H9 (cell line): Measurements from ENCODE around the gene HMGB1. TPM values are rescaled to one million over a fixed set of nuclear protein-coding genes. Genes with fewer than 3 reads are reported as not detected.

Source experiments
- DNase-seq: peaks from one replicate; pipeline ENCODE4 v3.0.0-alpha.2; 2017
- H2AFZ ChIP-seq: one replicate; pipeline ENCODE4 v1.6.1; 2013; ENCODE audit warnings: mild to moderate bottlenecking, low read length, control low read depth, moderate library complexity
- H2AK5ac ChIP-seq: 2 replicates; pipeline ENCODE4 v1.6.1; 2013; ENCODE audit warnings: low read length, control low read depth, mixed read lengths; ENCODE audit not compliant: insufficient read length
- H2BK120ac ChIP-seq: one replicate; pipeline ENCODE4 v1.6.1; 2013; ENCODE audit warnings: low read depth, mild to moderate bottlenecking, low read length, control low read depth, inconsistent platforms; ENCODE audit not compliant: poor library complexity, severe bottlenecking
- H2BK12ac ChIP-seq: 2 replicates; pipeline ENCODE4 v1.6.1; 2013; ENCODE audit warnings: low read length, control low read depth, mixed read lengths, low read depth; ENCODE audit not compliant: insufficient read length
- H2BK15ac ChIP-seq: 2 replicates; pipeline ENCODE4 v1.6.1; 2013; ENCODE audit warnings: low read depth, low read length, control low read depth
- H2BK20ac ChIP-seq: one replicate; pipeline ENCODE4 v1.6.1; 2013; ENCODE audit warnings: low read depth, mild to moderate bottlenecking, low read length, control low read depth, inconsistent platforms; ENCODE audit not compliant: poor library complexity, severe bottlenecking
- H2BK5ac ChIP-seq: 2 replicates; pipeline ENCODE4 v1.6.1; 2013; ENCODE audit warnings: low read length, control low read depth, mixed read lengths; ENCODE audit not compliant: insufficient read length
- H3K14ac ChIP-seq: 2 replicates; pipeline ENCODE4 v1.6.1; 2013; ENCODE audit warnings: low read length, control low read depth; ENCODE audit not compliant: insufficient read depth
- H3K18ac ChIP-seq: 2 replicates; pipeline ENCODE4 v1.6.1; 2013; ENCODE audit warnings: low read depth, mild to moderate bottlenecking, mixed read lengths, low read length, control low read depth; ENCODE audit not compliant: insufficient read length
- H3K23ac ChIP-seq: 2 replicates; pipeline ENCODE4 v1.6.1; 2013; ENCODE audit warnings: low read length, control low read depth, mixed read lengths, low read depth; ENCODE audit not compliant: insufficient read length
- H3K23me2 ChIP-seq: 2 replicates; pipeline ENCODE4 v1.6.1; 2013; ENCODE audit warnings: low read depth, mild to moderate bottlenecking, mixed read lengths, low read length, control low read depth; ENCODE audit not compliant: insufficient read length, poor library complexity, severe bottlenecking
- H3K27ac ChIP-seq: 2 replicates; pipeline ENCODE4 v1.5.1; 2013; ENCODE audit warnings: low read length, control low read depth, mixed read lengths, low read depth; ENCODE audit not compliant: insufficient read length
- H3K27me3 ChIP-seq: 2 replicates; pipeline ENCODE4 v1.6.1; 2013; ENCODE audit warnings: low read length, control low read depth, inconsistent platforms; ENCODE audit not compliant: insufficient read depth
- H3K4ac ChIP-seq: 2 replicates; pipeline ENCODE4 v1.6.1; 2013; ENCODE audit warnings: low read depth, mild to moderate bottlenecking, control low read depth, inconsistent platforms, low read length, moderate library complexity
- H3K4me1 ChIP-seq: 2 replicates; pipeline ENCODE4 v1.6.1; 2013; ENCODE audit warnings: low read length, control low read depth, inconsistent platforms; ENCODE audit not compliant: insufficient read depth
- H3K4me2 ChIP-seq: 2 replicates; pipeline ENCODE4 v1.6.1; 2013; ENCODE audit warnings: low read length, control low read depth, mixed read lengths; ENCODE audit not compliant: insufficient read length, insufficient read depth
- H3K56ac ChIP-seq: 2 replicates; pipeline ENCODE4 v1.6.1; 2013; ENCODE audit warnings: low read depth, mild to moderate bottlenecking, mixed read lengths, low read length, control low read depth; ENCODE audit not compliant: insufficient read length
- H3K79me1 ChIP-seq: 2 replicates; pipeline ENCODE4 v1.6.1; 2013; ENCODE audit warnings: low read depth, mild to moderate bottlenecking, moderate library complexity, low read length, control low read depth, inconsistent platforms; ENCODE audit not compliant: insufficient read depth, poor library complexity, severe bottlenecking
- H3K79me2 ChIP-seq: 2 replicates; pipeline ENCODE4 v1.6.1; 2013; ENCODE audit warnings: low read length, control low read depth, inconsistent platforms; ENCODE audit not compliant: insufficient read depth
- H3K9ac ChIP-seq: 2 replicates; pipeline ENCODE4 v1.6.1; 2013; ENCODE audit warnings: low read length, control low read depth, mixed read lengths; ENCODE audit not compliant: insufficient read length; ENCODE audit errors: extremely low read depth
- H3K9me3 ChIP-seq: one replicate; pipeline ENCODE4 v1.6.1; 2013; ENCODE audit warnings: low read depth, low read length, inconsistent platforms; ENCODE audit not compliant: control insufficient read depth
- H3T11ph ChIP-seq: one replicate; pipeline ENCODE4 v1.6.1; 2013; ENCODE audit warnings: mild to moderate bottlenecking, low read length, control low read depth, inconsistent platforms
- H4K20me1 ChIP-seq: one replicate; pipeline ENCODE4 v1.6.1; 2013; ENCODE audit not compliant: control insufficient read depth, insufficient read length, insufficient read depth
- H4K5ac ChIP-seq: 2 replicates; pipeline ENCODE4 v1.6.1; 2013; ENCODE audit warnings: low read depth, mild to moderate bottlenecking, mixed read lengths, low read length, control low read depth; ENCODE audit not compliant: insufficient read length
- H4K8ac ChIP-seq: replicated peaks from 2 replicates; pipeline ENCODE4 v1.6.1; 2013; ENCODE audit warnings: low read length, control low read depth, mixed read lengths, low read depth; ENCODE audit not compliant: insufficient read length
- H4K91ac ChIP-seq: 2 replicates; pipeline ENCODE4 v1.6.1; 2013; ENCODE audit warnings: low read depth, mild to moderate bottlenecking, moderate library complexity, mixed read lengths, low read length, control low read depth; ENCODE audit not compliant: insufficient read length
- H3K27ac Mint-ChIP-seq, 3 experiments: 2 replicates in 2 of 3; 3 replicates in 1 of 3; pipeline ENCODE4 v1.8.0; 2020 to 2021; ENCODE audit warnings: mixed read lengths in 3 of 3, mild to moderate bottlenecking in 1 of 3, moderate library complexity in 1 of 3
- H3K27me3 Mint-ChIP-seq: 2 replicates; pipeline ENCODE4 v1.8.0; 2021; ENCODE audit warnings: low read depth, mild to moderate bottlenecking, moderate library complexity, mixed read lengths
- H3K36me3 Mint-ChIP-seq, 3 experiments: 2 replicates in 2 of 3; 3 replicates in 1 of 3; pipeline ENCODE4 v1.8.0; 2020 to 2021; ENCODE audit warnings: low read depth in 3 of 3, mixed read lengths in 3 of 3; ENCODE audit not compliant: insufficient read depth in 1 of 3
- H3K4me1 Mint-ChIP-seq, 2 experiments: 2 replicates each; pipeline ENCODE4 v1.8.0; 2020; ENCODE audit warnings: mixed read lengths in 2 of 2
- H3K4me3 Mint-ChIP-seq, 2 experiments: 2 replicates in 1 of 2; 3 replicates in 1 of 2; pipeline ENCODE4 v1.8.0; 2020 to 2021; ENCODE audit warnings: mild to moderate bottlenecking in 2 of 2, mixed read lengths in 2 of 2, moderate library complexity in 1 of 2
- H3K9me3 Mint-ChIP-seq, 2 experiments: 2 replicates in 1 of 2; 3 replicates in 1 of 2; pipeline ENCODE4 v1.8.0; 2020; ENCODE audit warnings: mild to moderate bottlenecking in 2 of 2, mixed read lengths in 2 of 2, moderate library complexity in 1 of 2
- CTCF ChIP-seq: fragments of 200-600 bp; sonication (generic); conservative IDR thresholded peaks from 3 replicates; pipeline ENCODE4 v1.8.0; 2021; ENCODE audit warnings: antibody characterized with exemption, mild to moderate bottlenecking
- WGBS: extraction: QIAGEN DNeasy Blood & Tissue Kit; methylation state at CpG from one replicate; pipeline ENCODE4 v1.1.7; 2013; ENCODE audit warnings: missing lambda C conversion rate, low lambda C conversion rate, mixed read lengths; ENCODE audit not compliant: insufficient read length; ENCODE audit errors: extremely low coverage; 5-methylcytosine and 5-hydroxymethylcytosine counted together
- total RNA-seq: library from RNA; stranded (reverse); gene quantifications from 2 replicates; pipeline ENCODE4 v1.2.1, GENCODE V29; 2021

The HMGB1 gene
- total RNA-seq, 1 experiment from 2014 or later: 688 TPM

- Histone ChIP-seq H3K56ac (no peak overlapping the region), H4K20me1 (no peaks in the 10 kb centered on the region), H2BK120ac (no peak overlapping the region), H4K91ac (no peak overlapping the region), H2BK20ac (no peak overlapping the region), H3K4me2 (no peak overlapping the region), H3K79me2 (no peaks in the 10 kb centered on the region), H4K5ac (no peak overlapping the region), H3K27ac (no peak overlapping the region), H3K14ac (no peak overlapping the region), H3T11ph (no peak overlapping the region), H3K27me3 (no peaks in the 10 kb centered on the region), H4K8ac (no peak overlapping the region), H3K18ac (no peak overlapping the region), H3K79me1 (no peaks in the 10 kb centered on the region), H2AK5ac (no peak overlapping the region), H3K9ac (no peak overlapping the region), H2BK5ac (no peak overlapping the region), H3K4me1 (no peaks in the 10 kb centered on the region; the same call in 1 of the 2 replicates), H2BK15ac (no peak overlapping the region), H3K23me2 (no peaks in the 10 kb centered on the region), H3K4ac (no peak overlapping the region), H2BK12ac (no peak overlapping the region), H2AFZ (no peak overlapping the region), H3K23ac (no peak overlapping the region), H3K9me3 (no peaks in the 10 kb centered on the region)
- Mint-ChIP-seq H3K4me3 (no peak overlapping the region), H3K9me3 (no peaks in the 10 kb centered on the region), H3K27me3 (no peaks in the 10 kb centered on the region), H3K27ac (no peak overlapping the region), H3K4me1 (peaks cover 17 to 21% of the 10 kb centered on the region in 2 experiments), H3K36me3 (no peaks in the 10 kb centered on the region)
- no CpG with 5 or more reads among the region's 6 CpGs for WGBS
- TF ChIP-seq CTCF: no peak
- no peak for DNase-seq
Observed at GRCh38 chr13:30480292-30480950, 14.7 kb upstream of the HMGB1 start.
